ENCODE measurements around the gene SESN2.

GRCh38 chr1:28257736-28258135 lies 1.6 kb upstream of the SESN2 start:
- TF ChIP-seq SUZ12 (IDR thresholded peaks at IDR 0.05; ENCODE audit: extremely low read depth, insufficient read depth, insufficient read length) (no peak), ZNF274 (IDR thresholded peaks at IDR 0.05; ENCODE audit: low read depth, low read length) (no peak)
